GM13976 (cell line): ENCODE measurements around the gene RNF213.

ENCODE experiments used
- DNase-seq: peaks from one replicate; pipeline ENCODE4 v3.0.0; 2012; ENCODE audit warnings: low spot score
- in situ Hi-C: fragments of 300-500 bp; cut with MboI; formaldehyde crosslinking; loops from one replicate; pipeline ENCODE4 v1.12.0; 2022; ENCODE audit warnings: low sequenced_read_pairs, mixed read lengths, inconsistent platforms; ENCODE audit not compliant: unreplicated experiment
- TF ChIP-seq, protein P1 (sequence below): IDR thresholded peaks from 2 replicates; pipeline ENCODE4 v1.5.1; 2012; ENCODE audit warnings: borderline replicate concordance, mild to moderate bottlenecking; ENCODE audit not compliant: insufficient read depth; ENCODE audit errors: extremely low read depth, missing control alignments, control extremely low read depth

The RNF213 gene

DNA sequence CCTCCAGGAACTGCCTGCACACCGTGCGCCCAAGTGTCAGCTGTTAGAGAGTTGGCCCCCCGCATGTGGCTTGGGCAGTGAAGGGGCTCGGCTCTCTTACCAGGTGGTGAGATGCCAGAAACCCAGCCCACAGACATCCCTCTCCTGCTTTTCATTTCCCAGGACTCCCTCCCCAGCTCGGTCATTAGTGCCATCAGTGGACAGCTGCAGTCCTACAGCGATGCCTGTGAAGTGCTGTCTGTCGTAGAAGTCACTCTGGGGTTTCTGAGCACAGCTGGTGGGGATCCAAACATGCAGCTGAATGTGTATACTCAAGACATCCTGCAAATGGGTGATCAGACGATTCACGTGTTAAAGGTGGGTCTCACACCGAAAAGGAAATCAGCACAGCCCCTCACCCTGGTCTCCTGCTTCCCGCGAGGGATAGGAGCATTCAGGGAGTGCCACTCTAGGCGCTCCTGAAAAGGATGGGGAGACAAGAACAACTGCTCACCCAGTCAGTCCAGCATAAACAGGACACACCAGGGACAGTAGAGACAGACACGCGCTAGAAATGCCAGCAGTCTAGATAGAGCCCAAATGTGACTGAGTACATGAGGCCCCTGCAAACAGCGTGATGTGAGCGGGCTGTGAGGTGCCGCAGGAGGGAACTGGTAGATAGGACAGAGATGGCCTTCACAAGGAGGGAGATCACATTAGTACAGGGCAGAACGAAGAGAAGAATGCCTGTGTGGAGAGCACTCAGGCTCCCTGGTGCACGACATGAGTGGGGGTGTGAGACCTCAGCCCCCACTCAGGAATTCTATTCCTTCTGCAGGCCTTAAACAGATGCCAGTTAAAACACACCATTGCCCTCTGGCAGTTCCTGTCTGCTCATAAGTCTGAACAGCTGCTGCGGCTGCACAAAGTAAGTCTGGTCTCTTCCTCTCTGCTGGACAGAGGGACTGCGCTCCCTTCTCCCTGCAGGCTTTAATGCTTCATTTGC, 128.7 kb downstream of the RNF213 start:
- TF ChIP-seq, protein P1, sequence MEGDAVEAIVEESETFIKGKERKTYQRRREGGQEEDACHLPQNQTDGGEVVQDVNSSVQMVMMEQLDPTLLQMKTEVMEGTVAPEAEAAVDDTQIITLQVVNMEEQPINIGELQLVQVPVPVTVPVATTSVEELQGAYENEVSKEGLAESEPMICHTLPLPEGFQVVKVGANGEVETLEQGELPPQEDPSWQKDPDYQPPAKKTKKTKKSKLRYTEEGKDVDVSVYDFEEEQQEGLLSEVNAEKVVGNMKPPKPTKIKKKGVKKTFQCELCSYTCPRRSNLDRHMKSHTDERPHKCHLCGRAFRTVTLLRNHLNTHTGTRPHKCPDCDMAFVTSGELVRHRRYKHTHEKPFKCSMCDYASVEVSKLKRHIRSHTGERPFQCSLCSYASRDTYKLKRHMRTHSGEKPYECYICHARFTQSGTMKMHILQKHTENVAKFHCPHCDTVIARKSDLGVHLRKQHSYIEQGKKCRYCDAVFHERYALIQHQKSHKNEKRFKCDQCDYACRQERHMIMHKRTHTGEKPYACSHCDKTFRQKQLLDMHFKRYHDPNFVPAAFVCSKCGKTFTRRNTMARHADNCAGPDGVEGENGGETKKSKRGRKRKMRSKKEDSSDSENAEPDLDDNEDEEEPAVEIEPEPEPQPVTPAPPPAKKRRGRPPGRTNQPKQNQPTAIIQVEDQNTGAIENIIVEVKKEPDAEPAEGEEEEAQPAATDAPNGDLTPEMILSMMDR, result no peak
- in situ Hi-C loops, result no loop called here
- no peak for DNase-seq

DNA sequence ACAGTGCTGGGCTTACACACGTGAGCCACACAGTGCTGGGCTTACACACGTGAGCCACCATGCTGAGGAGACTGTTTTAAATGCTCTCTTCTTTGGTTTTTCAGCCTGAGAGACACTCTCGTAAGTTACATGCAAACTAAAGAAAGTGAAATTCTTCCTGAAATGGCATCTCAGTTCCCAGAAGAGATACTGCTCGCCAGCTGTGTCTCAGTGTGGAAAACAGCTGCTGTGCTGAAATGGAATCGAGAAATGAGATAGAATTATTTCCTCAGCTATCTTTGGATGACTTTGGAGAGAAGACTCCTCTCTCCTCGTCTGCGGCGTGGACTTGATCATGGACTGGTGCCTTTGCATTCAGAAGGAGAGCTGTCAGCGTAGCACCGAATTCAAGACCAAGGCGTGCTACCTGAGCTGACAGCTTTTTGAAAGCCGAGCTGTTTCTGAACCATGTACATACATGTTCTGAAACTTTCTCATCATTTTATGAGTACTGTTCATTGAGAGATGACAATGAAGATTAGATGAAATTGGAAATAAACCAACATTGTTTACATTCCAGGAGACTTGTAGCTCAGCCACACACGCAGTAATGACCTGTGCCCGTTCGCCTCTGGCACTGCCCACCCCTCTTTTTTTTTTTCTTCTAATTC, 132.7 kb downstream of the RNF213 start:
- TF ChIP-seq, protein P1, result no peak
- in situ Hi-C loops, result no loop called here
- no peak for DNase-seq

DNA sequence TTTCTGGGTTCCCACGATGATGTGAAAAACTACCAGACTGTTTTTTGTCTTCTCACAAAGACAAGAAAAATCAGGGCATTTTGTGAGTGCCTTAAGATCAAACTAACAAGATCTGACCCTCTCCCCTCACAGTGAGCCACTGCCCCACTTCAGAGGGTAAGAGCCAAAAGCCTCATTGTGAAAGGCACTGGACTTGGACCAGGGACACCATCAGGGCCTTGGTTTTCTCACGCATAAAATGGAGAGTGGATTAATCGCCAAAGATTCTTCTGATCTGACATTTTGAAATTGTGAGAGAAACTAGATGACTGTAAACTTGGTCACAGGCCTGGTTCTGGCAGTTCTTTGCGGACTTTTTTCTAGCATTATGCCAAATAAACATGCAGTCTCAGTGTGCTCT, 133.3 kb downstream of the RNF213 start:
- in situ Hi-C loops, result no loop called here
- no peak for DNase-seq

DNA sequence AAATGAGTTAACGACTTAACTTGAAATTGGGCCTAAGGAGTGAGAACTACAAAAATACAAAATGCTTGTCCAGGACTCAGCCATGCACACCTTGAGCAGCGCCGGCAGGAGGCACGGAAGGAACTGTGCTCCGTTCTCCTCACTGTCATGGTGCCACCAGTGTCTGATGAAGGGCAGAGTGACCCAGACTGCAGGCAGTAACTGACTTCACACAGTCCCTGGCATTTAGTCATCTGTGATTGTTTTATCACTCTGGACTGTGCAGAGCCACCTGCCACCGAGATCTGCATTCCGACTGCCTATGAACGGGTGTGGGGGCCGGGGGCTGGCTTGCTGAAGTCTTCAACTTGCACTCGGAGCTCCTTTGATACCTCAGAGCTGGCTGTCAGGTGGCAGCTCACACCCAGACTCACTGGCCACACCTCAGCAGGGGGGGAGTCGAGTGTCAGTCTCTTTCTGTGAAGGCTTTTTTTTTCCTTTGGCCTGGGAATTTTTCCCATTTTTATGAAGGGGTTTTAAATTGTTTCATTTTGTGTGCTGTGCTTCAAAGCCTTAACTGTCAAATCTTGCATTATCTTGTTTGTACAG, 134.1 kb downstream of the RNF213 start:
- no peak for DNase-seq
- in situ Hi-C loops, result no loop called here
- TF ChIP-seq, protein P1, result no peak

More for the DNA sequence above, 133.3 kb downstream of the RNF213 start:
- TF ChIP-seq, protein P1, result no peak

DNA sequence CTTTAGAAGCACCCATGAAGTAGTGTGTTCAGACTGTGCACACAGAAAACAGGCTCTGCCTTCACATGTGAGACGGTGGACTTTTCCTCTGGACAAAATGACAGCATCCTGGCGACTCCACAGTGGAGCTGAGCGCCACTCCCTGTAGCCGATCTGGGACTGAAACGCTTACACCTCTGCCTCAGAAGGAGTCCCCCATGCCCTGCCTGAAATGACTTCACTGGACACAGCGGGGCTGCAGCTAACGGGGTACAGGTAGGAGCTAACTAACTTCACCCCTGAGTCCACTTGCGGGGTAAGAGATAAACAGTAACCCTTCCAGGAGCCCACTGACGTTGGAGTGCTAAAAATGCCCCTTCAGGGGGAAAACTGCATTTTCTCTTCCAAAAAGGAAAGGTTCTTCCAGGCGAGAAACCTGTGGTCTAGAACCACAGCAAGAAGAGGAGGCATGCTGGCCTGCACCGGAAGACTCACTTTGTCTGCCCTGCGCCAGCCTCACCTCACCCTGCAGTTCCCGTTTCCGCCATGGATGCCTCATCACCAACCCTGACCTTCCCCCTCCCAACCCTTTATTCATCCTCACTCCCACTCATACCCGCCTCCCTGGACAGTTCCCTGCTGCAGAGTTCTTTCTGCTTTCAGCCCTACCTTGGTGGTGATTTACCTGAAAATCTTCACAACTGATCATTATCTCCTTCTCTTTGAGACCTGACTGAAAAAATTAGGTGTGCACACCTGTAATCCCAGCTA, 134.9 kb downstream of the RNF213 start:
- in situ Hi-C loops, result no loop called here
- no peak for DNase-seq
- TF ChIP-seq, protein P1, result no peak

DNA sequence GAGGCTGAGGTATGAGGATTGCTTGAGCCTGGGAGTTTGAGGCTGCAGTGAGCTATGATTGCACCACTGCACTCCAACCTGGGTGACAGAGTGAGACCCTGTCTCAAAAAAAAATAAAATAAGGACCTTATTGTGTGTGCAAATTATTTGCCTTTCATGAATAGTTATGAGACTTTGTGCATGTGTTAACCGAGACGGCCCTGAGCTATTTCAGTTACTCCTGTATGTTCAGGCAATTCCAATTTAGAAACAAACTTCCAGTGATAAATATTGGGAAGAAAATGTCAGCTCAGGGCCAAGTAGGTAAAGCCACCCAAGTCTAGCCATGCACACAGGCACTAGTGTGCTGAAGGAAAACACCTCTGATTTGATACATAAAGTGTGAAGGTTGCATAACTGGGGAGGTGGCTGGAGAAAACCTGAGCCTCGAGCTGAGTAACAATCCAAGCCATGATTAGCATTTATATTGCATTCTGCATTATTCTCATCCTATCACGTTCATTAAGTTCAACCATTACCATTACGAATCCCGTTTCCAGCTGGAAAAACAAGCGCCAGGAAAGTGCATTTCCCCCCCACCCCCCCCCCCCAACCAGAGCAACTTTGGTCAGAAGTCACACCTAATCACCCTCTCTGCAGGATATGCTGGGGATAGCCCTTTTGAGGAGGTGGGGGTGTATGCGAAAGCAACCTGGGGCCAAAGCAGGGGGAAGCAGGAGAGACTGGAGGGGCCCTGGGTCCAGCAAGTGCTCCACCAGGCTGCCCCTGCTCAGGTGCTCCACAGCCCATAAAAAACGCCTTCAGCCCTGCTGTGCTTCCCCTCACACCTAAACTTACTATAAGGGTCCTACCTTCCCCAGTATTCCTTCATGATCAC, 135.7 kb downstream of the RNF213 start:
- in situ Hi-C loops, result no loop called here
- DNase-seq, result no peak
- TF ChIP-seq, protein P1, result no peak
